Measurements from ENCODE around the gene MND1.

DNA sequence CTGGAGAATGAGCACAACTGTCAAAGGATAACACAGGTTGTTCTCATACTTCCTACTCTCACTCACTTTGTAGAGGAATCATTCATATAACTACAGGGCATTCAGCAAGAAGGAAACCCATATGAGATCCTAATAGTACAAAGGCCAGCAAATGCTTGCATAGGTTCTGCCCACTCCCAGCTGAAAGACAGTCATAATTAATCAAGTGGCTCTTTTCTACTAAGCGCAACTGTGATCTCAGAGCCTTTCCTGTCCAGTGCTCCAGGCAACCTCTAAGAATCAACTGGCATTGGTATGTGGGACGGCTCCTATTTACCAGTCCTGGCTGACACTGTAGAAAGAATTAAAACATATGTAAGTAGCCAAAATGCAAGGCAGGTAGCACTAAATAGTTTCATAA is 18.9 kb upstream of the MND1 start:
- TF ChIP-seq, protein P1, sequence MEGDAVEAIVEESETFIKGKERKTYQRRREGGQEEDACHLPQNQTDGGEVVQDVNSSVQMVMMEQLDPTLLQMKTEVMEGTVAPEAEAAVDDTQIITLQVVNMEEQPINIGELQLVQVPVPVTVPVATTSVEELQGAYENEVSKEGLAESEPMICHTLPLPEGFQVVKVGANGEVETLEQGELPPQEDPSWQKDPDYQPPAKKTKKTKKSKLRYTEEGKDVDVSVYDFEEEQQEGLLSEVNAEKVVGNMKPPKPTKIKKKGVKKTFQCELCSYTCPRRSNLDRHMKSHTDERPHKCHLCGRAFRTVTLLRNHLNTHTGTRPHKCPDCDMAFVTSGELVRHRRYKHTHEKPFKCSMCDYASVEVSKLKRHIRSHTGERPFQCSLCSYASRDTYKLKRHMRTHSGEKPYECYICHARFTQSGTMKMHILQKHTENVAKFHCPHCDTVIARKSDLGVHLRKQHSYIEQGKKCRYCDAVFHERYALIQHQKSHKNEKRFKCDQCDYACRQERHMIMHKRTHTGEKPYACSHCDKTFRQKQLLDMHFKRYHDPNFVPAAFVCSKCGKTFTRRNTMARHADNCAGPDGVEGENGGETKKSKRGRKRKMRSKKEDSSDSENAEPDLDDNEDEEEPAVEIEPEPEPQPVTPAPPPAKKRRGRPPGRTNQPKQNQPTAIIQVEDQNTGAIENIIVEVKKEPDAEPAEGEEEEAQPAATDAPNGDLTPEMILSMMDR (IDR thresholded peaks at IDR 0.05; ENCODE audit: low read length) = no peak
- TF ChIP-seq EZH2 (IDR thresholded peaks at IDR 0.05; ENCODE audit: borderline replicate concordance, low read length) = no peak
